ENCODE results near the gene PTPN23.

The PTPN23 gene

DNA sequence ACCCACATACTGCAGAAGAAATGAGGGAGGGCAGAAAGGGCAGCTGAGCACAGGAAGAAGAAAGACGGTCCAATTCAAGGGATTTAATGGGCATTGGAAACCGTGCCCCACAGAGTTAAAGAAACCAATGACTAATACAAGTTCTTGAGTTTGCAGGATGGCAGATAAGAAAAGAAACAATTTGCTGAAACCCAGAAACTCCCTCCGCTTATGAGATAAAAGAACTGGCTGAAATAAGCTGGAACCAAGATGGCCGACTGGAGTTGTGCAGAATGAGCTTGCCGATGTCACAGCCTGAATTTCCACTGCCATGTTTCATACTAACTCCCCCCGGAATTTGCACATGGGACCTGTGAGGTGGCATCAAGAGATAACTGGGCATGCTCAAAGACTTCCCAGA, 47.8 kb downstream of the PTPN23 start:
- no peaks in the 10 kb centered on the region for H3K27me3 ChIP-seq (ENCODE audit: low read length)
- 0 out of 2 replicates have a peak, but pooled peaks cover 5% of the 10 kb centered on the region for H3F3A ChIP-seq (ENCODE audit: insufficient read depth)
- no peak overlapping the region for H3K27ac ChIP-seq (ENCODE audit: low read depth, low read length)
- no peak overlapping the region for H3K4me2 ChIP-seq (ENCODE audit: low read depth, low read length, poor library complexity, severe bottlenecking)
- no peaks in the 10 kb centered on the region for H3K79me2 ChIP-seq (ENCODE audit: insufficient read depth, low read length)
- TF ChIP-seq EZH2phosphoT487 (conservative IDR thresholded peaks at IDR 0.05; ENCODE audit: low read length): no peak
- TF ChIP-seq, protein P1, sequence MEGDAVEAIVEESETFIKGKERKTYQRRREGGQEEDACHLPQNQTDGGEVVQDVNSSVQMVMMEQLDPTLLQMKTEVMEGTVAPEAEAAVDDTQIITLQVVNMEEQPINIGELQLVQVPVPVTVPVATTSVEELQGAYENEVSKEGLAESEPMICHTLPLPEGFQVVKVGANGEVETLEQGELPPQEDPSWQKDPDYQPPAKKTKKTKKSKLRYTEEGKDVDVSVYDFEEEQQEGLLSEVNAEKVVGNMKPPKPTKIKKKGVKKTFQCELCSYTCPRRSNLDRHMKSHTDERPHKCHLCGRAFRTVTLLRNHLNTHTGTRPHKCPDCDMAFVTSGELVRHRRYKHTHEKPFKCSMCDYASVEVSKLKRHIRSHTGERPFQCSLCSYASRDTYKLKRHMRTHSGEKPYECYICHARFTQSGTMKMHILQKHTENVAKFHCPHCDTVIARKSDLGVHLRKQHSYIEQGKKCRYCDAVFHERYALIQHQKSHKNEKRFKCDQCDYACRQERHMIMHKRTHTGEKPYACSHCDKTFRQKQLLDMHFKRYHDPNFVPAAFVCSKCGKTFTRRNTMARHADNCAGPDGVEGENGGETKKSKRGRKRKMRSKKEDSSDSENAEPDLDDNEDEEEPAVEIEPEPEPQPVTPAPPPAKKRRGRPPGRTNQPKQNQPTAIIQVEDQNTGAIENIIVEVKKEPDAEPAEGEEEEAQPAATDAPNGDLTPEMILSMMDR (IDR thresholded peaks at IDR 0.05; ENCODE audit: insufficient read depth, low read length, poor library complexity, severe bottlenecking): no peak
- H3K36me3 ChIP-seq (ENCODE audit: low read length): 0 out of 2 replicates have a peak, but pooled peaks cover 7% of the 10 kb centered on the region
- no peaks in the 10 kb centered on the region for H3K9me2 ChIP-seq (replicated peaks; ENCODE audit: insufficient read depth, low read length)
- no peak overlapping the region for H3K9ac ChIP-seq (ENCODE audit: low read length)
- no peaks in the 10 kb centered on the region for H3K9me3 ChIP-seq (ENCODE audit: insufficient read depth, low read length)
- no peak overlapping the region for H3K4me3 ChIP-seq (ENCODE audit: insufficient read depth, low read length, poor library complexity, severe bottlenecking)
- no peak overlapping the region for H2AFZ ChIP-seq (ENCODE audit: low read depth, low read length, severe bottlenecking)
- H4K20me1 ChIP-seq (ENCODE audit: low read depth, low read length): no peaks in the 10 kb centered on the region

DNA sequence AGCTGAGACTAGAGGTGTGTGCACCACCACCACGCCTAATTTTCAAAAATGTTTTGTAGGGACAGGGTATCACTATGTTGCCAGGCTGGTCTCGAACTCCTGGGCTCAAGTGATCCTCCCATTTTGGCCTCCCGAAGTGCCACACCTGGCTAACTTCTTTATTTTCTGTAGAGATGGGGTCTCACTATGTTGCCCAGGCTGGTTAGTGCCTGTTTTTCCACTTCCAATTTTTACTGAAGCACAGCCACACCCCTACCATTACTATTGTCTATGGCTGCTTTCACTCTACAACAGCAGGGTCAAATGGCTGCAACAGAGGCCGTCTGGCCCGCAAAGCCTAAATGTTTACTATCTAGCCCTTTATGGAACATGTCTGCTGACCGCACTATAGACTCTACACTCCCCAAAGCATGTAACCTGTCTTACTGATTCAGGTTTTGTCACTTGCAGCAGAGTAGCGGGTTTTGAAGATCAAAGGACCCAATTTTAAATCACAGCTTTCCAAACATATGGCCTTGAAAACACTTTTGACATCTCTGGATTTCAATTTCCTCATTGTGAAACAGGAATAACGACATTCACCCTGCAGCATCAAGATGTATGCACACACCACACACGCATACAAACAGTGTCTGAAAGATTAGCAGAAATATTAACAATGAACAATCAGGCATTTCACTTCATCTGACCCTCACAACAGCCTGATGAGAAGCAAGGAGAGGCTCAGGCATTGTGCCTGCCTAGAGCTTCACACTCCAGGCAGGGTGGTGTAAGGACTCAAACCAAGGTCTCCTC, 48.9 kb downstream of the PTPN23 start:
- Histone ChIP-seq H3K36me3 (ENCODE audit: low read length) (0 out of 2 replicates have a peak, but pooled peaks cover 7% of the 10 kb centered on the region), H2AFZ (ENCODE audit: low read depth, low read length, severe bottlenecking) (no peak overlapping the region), H3K9me2 (replicated peaks; ENCODE audit: insufficient read depth, low read length) (no peaks in the 10 kb centered on the region), H3K27me3 (ENCODE audit: low read length) (no peaks in the 10 kb centered on the region), H3K79me2 (ENCODE audit: insufficient read depth, low read length) (no peaks in the 10 kb centered on the region), H4K20me1 (ENCODE audit: low read depth, low read length) (no peaks in the 10 kb centered on the region), H3K27ac (ENCODE audit: low read depth, low read length) (no peak overlapping the region), H3K9me3 (ENCODE audit: insufficient read depth, low read length) (no peaks in the 10 kb centered on the region), H3K4me3 (ENCODE audit: insufficient read depth, low read length, poor library complexity, severe bottlenecking) (no peak overlapping the region), H3F3A (ENCODE audit: insufficient read depth) (0 out of 2 replicates have a peak, but pooled peaks cover 5% of the 10 kb centered on the region), H3K9ac (ENCODE audit: low read length) (no peak overlapping the region), H3K4me2 (ENCODE audit: low read depth, low read length, poor library complexity, severe bottlenecking) (no peak overlapping the region)
- no peak for TF ChIP-seq EZH2phosphoT487 (conservative IDR thresholded peaks at IDR 0.05; ENCODE audit: low read length)
- TF ChIP-seq, protein P1 (IDR thresholded peaks at IDR 0.05; ENCODE audit: insufficient read depth, low read length, poor library complexity, severe bottlenecking): no peak

DNA sequence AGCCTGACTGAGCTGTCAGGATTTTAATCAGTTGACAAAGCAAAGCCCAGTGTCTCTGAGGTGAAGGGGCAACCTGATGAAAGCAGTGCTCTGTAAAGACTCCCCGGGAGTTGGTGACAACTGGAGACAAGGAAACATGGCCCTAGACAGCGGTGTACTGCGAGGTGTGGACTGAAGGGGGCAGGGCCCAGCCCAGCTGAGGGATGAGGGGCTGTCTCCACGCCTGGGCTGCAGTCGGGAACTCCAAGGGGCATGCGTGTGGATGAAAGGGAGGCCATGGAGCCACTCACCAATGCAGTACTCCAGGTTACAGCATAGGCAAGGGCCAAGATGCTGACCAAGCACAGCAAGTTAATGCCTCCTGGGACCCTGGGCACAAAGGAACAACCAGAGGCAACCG, 49.8 kb downstream of the PTPN23 start:
- Histone ChIP-seq H2AFZ (ENCODE audit: low read depth, low read length, severe bottlenecking) (no peak overlapping the region), H3K79me2 (ENCODE audit: insufficient read depth, low read length) (no peaks in the 10 kb centered on the region), H3F3A (ENCODE audit: insufficient read depth) (no peaks in the 10 kb centered on the region), H3K27ac (ENCODE audit: low read depth, low read length) (no peak overlapping the region), H3K4me2 (ENCODE audit: low read depth, low read length, poor library complexity, severe bottlenecking) (no peak overlapping the region), H3K36me3 (ENCODE audit: low read length) (0 out of 2 replicates have a peak, but pooled peaks cover 7% of the 10 kb centered on the region), H3K27me3 (ENCODE audit: low read length) (no peaks in the 10 kb centered on the region), H4K20me1 (ENCODE audit: low read depth, low read length) (no peaks in the 10 kb centered on the region), H3K4me3 (ENCODE audit: insufficient read depth, low read length, poor library complexity, severe bottlenecking) (no peak overlapping the region), H3K9ac (ENCODE audit: low read length) (no peak overlapping the region), H3K9me3 (ENCODE audit: insufficient read depth, low read length) (no peaks in the 10 kb centered on the region), H3K9me2 (replicated peaks; ENCODE audit: insufficient read depth, low read length) (no peaks in the 10 kb centered on the region)
- no peak for TF ChIP-seq EZH2phosphoT487 (conservative IDR thresholded peaks at IDR 0.05; ENCODE audit: low read length)
- TF ChIP-seq, protein P1 (IDR thresholded peaks at IDR 0.05; ENCODE audit: insufficient read depth, low read length, poor library complexity, severe bottlenecking): no peak
